K562 (cell line): ENCODE results near the gene OSBP2. TPM values are rescaled to one million over a fixed set of nuclear protein-coding genes. Genes with fewer than 3 reads are reported as not detected.

Experiments used
- BCL6 ChIP-seq: fragments of 250-450 bp; sonication (Bioruptor Pico); IDR thresholded peaks from 2 replicates; pipeline ENCODE4 v1.4.0; 2020
- BMI1 ChIP-seq: fragments of 150-350 bp; IDR thresholded peaks from 2 replicates; pipeline ENCODE4 v1.6.1; 2014; ENCODE audit warnings: low read length
- CSDE1 ChIP-seq, 2 experiments: fragments of 450-650 bp; IDR thresholded peaks; 2 replicates each; pipeline ENCODE4 v1.6.1; 2016; ENCODE audit warnings: mild to moderate bottlenecking in 1 of 2
- DDX20 ChIP-seq: fragments of 450-650 bp; IDR thresholded peaks from 2 replicates; pipeline ENCODE4 v1.6.1; 2016; ENCODE audit warnings: missing genetic modification characterization, low read depth, mild to moderate bottlenecking, missing compliant biosample characterization, moderate library complexity
- DLX4 ChIP-seq: fragments of 250-450 bp; sonication (Bioruptor Pico); IDR thresholded peaks from 2 replicates; pipeline ENCODE4 v1.6.1; 2021; ENCODE audit warnings: mild to moderate bottlenecking
- HDAC2 ChIP-seq: fragments of 450-650 bp; IDR thresholded peaks from 2 replicates; pipeline ENCODE4 v1.6.1; 2016; ENCODE audit warnings: mild to moderate bottlenecking
- MEIS2 ChIP-seq: fragments of 450-650 bp; IDR thresholded peaks from 2 replicates; pipeline ENCODE4 v1.6.1; 2014; ENCODE audit warnings: mild to moderate bottlenecking; ENCODE audit not compliant: partially characterized antibody
- MNT ChIP-seq, 2 experiments: fragments of 450-650 bp; conservative IDR thresholded peaks; 2 replicates each; pipeline ENCODE4 v1.6.1; 2017; ENCODE audit warnings: mild to moderate bottlenecking in 2 of 2, moderate library complexity in 2 of 2
- MTA1 ChIP-seq: fragments of 450-650 bp; IDR thresholded peaks from 2 replicates; pipeline ENCODE4 v1.6.1; 2017; ENCODE audit warnings: borderline replicate concordance
- NR2C2 ChIP-seq, 2 experiments: fragments of 200-800 bp in 1 of 2; sonication (Bioruptor generic) in 1 of 2; sonication (generic) in 1 of 2; formaldehyde crosslinking in 1 of 2; IDR thresholded peaks; 2 replicates each; pipeline versions ENCODE4 v1.6.1 to v1.8.0; 2016 to 2022; ENCODE audit warnings: mild to moderate bottlenecking in 1 of 2, missing compliant biosample characterization in 1 of 2, missing genetic modification characterization in 1 of 2, missing genetic modification reagents in 1 of 2
- PHF8 ChIP-seq: fragments of 200-600 bp; sonication (generic); IDR thresholded peaks from 2 replicates; pipeline ENCODE4 v1.6.1; 2012; ENCODE audit warnings: mixed run types, mild to moderate bottlenecking, inconsistent platforms, low read length, moderate library complexity, borderline replicate concordance
- RBM15 ChIP-seq: fragments of 200-400 bp; formaldehyde crosslinking; IDR thresholded peaks from 2 replicates; pipeline ENCODE4 v1.6.1; 2018; ENCODE audit warnings: mild to moderate bottlenecking, low read length, moderate library complexity; ENCODE audit not compliant: insufficient read depth
- SPI1 ChIP-seq: IDR thresholded peaks from 2 replicates; pipeline ENCODE4 v1.6.1; 2011; ENCODE audit warnings: low read depth, low read length, control low read depth, borderline replicate concordance
- SUPT5H ChIP-seq: fragments of 450-650 bp; IDR thresholded peaks from 2 replicates; pipeline ENCODE4 v1.6.1; 2016
- TAF1 ChIP-seq: IDR thresholded peaks from 2 replicates; pipeline ENCODE4 v1.6.1; 2011; ENCODE audit warnings: mild to moderate bottlenecking, low read length, moderate library complexity; ENCODE audit not compliant: insufficient read depth, control insufficient read depth, severe bottlenecking; ENCODE audit errors: extremely low read depth
- TCF7L2 ChIP-seq: fragments of 150-350 bp; IDR thresholded peaks from 2 replicates; pipeline ENCODE4 v1.6.1; 2016; ENCODE audit warnings: low read depth, mild to moderate bottlenecking, low read length, moderate library complexity
- XRCC4 ChIP-seq: IDR thresholded peaks from one replicate; pipeline ENCODE4 v1.6.1; 2011; ENCODE audit not compliant: insufficient read depth, insufficient read length; ENCODE audit errors: extremely low read depth
- YY1 ChIP-seq, 3 experiments: IDR thresholded peaks; 2 replicates each; pipeline ENCODE4 v1.6.1; 2011; ENCODE audit warnings: low read length in 2 of 3, mild to moderate bottlenecking in 2 of 3, moderate library complexity in 2 of 3, borderline replicate concordance in 1 of 3, control low read depth in 1 of 3, low read depth in 1 of 3; ENCODE audit not compliant: insufficient read depth in 3 of 3, insufficient replicate concordance in 2 of 3, control insufficient read depth in 1 of 3, insufficient read length in 1 of 3; ENCODE audit errors: extremely low read depth in 1 of 3
- ZC3H4 ChIP-seq: sonication (generic); formaldehyde crosslinking; IDR thresholded peaks from 2 replicates; pipeline ENCODE4 v1.9.0; 2021; ENCODE audit warnings: missing genetic modification reagents, borderline replicate concordance
- ZNF212 ChIP-seq: fragments of 450-650 bp; formaldehyde crosslinking; IDR thresholded peaks from 2 replicates; pipeline ENCODE4 v1.4.0; 2020; ENCODE audit warnings: mild to moderate bottlenecking
- ZNF589 ChIP-seq: fragments of 200-800 bp; sonication (Bioruptor generic); IDR thresholded peaks from 2 replicates; pipeline ENCODE4 v1.6.1; 2016; ENCODE audit warnings: low read depth, missing genetic modification characterization, missing compliant biosample characterization
- ZNF695 ChIP-seq: fragments of 450-650 bp; formaldehyde crosslinking; IDR thresholded peaks from 2 replicates; pipeline ENCODE4 v1.4.0; 2020; ENCODE audit warnings: mild to moderate bottlenecking, moderate library complexity
- ZNF785 ChIP-seq: fragments of 250-450 bp; sonication (Bioruptor Pico); IDR thresholded peaks from 2 replicates; pipeline ENCODE4 v1.4.0; 2020; ENCODE audit warnings: mild to moderate bottlenecking
- polyA plus RNA-seq, 8 experiments: library from polyadenylated mRNA; depleted of rRNA in 4 of 8; stranded (reverse) in 5 of 8; unstranded in 3 of 8; fragments of >200 nt; fragmentation: Nextera tagmentation in 2 of 8; fragmentation: Illumina TruSeq in 1 of 8; extraction: Ambion mirVana in 2 of 8; extraction: Trizol in 1 of 8; gene quantifications; 2 replicates each; pipeline versions ENCODE4 v1.2.1 to v1.2.3, GENCODE V29; 2011 to 2014; ENCODE audit warnings: inconsistent platforms in 1 of 8, missing spikeins in 1 of 8
- total RNA-seq, 7 experiments: library from RNA; depleted of rRNA in 6 of 7; stranded (reverse); fragments of >200 nt in 6 of 7; fragmentation: Illumina TruSeq in 2 of 7; extraction: Trizol in 2 of 7; gene quantifications; 2 replicates each; pipeline versions ENCODE4 v1.2.1 to v1.2.3, GENCODE V29; 2011 to 2021; ENCODE audit warnings: low replicate concordance in 1 of 7
- TF ChIP-seq, protein P1 (sequence below): sonication (generic); formaldehyde crosslinking; IDR thresholded peaks from 2 replicates; pipeline ENCODE4 v1.8.1; 2023; ENCODE audit warnings: mild to moderate bottlenecking, missing genetic modification reagents

Gene OSBP2
- total and polyA plus RNA-seq, 9 of the 15 experiments (the other 6 are each of a cell fraction or from before 2014, with no cell fraction given), result 0.52 to 29.5 (median 21.6) TPM

DNA sequence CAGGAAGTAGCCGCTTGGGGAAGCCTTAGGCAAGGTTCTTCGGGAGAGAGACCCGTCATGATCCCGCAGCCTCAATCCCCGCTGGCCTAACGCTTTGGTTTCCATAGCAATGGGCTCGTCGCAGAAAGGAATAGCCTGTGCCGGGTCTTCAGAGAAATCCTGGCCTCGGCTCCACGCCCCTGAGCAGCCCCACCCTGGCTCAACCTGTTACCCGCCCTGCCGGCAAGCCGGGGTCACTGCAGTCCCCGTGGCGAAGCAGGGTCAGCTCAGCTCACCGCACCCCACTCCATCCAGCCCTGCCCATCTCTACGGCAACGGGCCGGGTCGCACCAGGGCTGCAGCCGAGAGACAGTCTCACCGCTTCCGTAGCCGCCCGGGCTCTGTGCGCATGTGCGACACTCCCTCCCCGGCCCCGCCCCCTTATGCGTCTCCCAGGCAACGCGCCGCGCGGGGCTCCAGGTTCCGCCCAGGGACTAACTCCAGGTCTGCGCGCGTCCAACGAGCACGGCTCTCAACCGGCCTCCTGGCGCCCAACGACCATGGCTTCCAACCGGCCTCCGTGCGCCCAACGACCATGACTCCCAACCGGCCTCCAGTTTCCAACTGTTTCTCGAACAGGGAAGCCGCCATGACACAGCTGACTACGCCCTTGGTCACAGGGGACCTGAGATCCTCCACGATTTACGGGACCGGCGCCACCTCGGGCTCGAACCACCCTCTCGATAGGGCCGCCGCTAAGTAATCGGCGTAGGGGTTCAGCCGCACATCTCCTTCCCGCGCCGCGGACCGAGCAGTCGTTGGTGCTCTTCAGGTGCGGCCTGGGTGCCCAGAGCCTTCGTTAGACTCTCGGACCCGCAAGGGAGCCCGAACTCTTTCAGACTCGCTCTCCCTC is 26.9 kb upstream of the OSBP2 start, which contains the start of gene DUSP18 (continued):
- no peak for TF ChIP-seq RBM15
- TF ChIP-seq TAF1, result peak; percentile 27
- TF ChIP-seq BCL6 (CRISPR knock-in tag), result no peak
- no peak for TF ChIP-seq SPI1
- TF ChIP-seq ZC3H4 (CRISPR knock-in tag), result no peak
- peak in 1 of 2 experiments; percentile 67; a peak in 1 of 4 replicates for TF ChIP-seq CSDE1 (IDR thresholded peaks at IDR 0.05)
- TF ChIP-seq MTA1, result no peak
- TF ChIP-seq ZNF785, result no peak
- TF ChIP-seq MEIS2, result peak; percentile 68
- peak; percentile 43 to 52; a peak in 2 of 4 replicates for TF ChIP-seq MNT (conservative IDR thresholded peaks at IDR 0.05)
- TF ChIP-seq ZNF695 (CRISPR knock-in tag), result no peak
- TF ChIP-seq PHF8, result peak; percentile 85; the same call in 1 of the 2 replicates
- no peak for TF ChIP-seq DDX20 (tag)
- no peak for TF ChIP-seq TCF7L2
- no peak for TF ChIP-seq XRCC4
- no peak for TF ChIP-seq NR2C2 (CRISPR knock-in tag; IDR thresholded peaks at IDR 0.05)
- 0 out of 2 replicates have a peak, but pooled peaks have one; percentile 33 for TF ChIP-seq NR2C2 (tag; IDR thresholded peaks at IDR 0.05)
- TF ChIP-seq HDAC2, result no peak
- peak; percentile 67 for TF ChIP-seq SUPT5H
- TF ChIP-seq DLX4 (CRISPR knock-in tag), result no peak
- TF ChIP-seq, protein P1, sequence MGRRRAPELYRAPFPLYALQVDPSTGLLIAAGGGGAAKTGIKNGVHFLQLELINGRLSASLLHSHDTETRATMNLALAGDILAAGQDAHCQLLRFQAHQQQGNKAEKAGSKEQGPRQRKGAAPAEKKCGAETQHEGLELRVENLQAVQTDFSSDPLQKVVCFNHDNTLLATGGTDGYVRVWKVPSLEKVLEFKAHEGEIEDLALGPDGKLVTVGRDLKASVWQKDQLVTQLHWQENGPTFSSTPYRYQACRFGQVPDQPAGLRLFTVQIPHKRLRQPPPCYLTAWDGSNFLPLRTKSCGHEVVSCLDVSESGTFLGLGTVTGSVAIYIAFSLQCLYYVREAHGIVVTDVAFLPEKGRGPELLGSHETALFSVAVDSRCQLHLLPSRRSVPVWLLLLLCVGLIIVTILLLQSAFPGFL (CRISPR knock-in tag), result 0 out of 2 replicates have a peak, but pooled peaks have one; percentile 29
- 0 out of 2 replicates have a peak, but pooled peaks have one; percentile 55 for TF ChIP-seq BMI1
- no peak for TF ChIP-seq ZNF212 (CRISPR knock-in tag)
- TF ChIP-seq ZNF589 (CRISPR knock-in tag), result no peak
- peak; percentile 14 to 83 (median 60) for TF ChIP-seq YY1 (IDR thresholded peaks at IDR 0.05; ENCODE audit: borderline replicate concordance in 1 of 3, control insufficient read depth in 1 of 3, extremely low read depth in 1 of 3, insufficient read depth in 3 of 3, insufficient read length in 1 of 3, insufficient replicate concordance in 2 of 3, low read depth in 1 of 3, low read length in 2 of 3)
